Motor neuron (in vitro differentiated cells): Measurements from ENCODE around the gene PAK3. TPM values are rescaled to one million over a fixed set of nuclear protein-coding genes. Genes with fewer than 3 reads are reported as not detected.

Experiments used
- ATAC-seq, 8 experiments: fragments of 200-7000 bp; cut with Tn5 transposase; replicated peaks in 6 of 8; 2 replicates each; pipeline ENCODE4 v1.8.0; 2021; ENCODE audit warnings: mild to moderate bottlenecking in 8 of 8, moderate library complexity in 8 of 8
- H3K27ac ChIP-seq, 2 donors: fragments of 250-450 bp; sonication (Bioruptor Pico); 2 replicates each; pipeline ENCODE4 v1.9.0; 2021; ENCODE audit warnings: antibody characterized with exemption in 2 of 2, mild to moderate bottlenecking in 2 of 2, moderate library complexity in 1 of 2
- H3K4me1 ChIP-seq, 2 donors: fragments of 250-450 bp; sonication (Bioruptor Pico); replicated peaks in 1 of 2; 2 replicates each; pipeline ENCODE4 v1.6.1; 2021; ENCODE audit warnings: antibody characterized with exemption in 2 of 2, mild to moderate bottlenecking in 2 of 2, moderate library complexity in 1 of 2
- H3K4me3 ChIP-seq, 5 donors: fragments of 250-450 bp; sonication (Bioruptor Pico); 2 replicates each; pipeline ENCODE4 v1.9.0; 2021; ENCODE audit warnings: antibody characterized with exemption in 5 of 5, mild to moderate bottlenecking in 5 of 5, moderate library complexity in 4 of 5
- WGBS, 10 experiments: fragments of 450-650 bp; shearing (Covaris generic); methylation state at CpG; one replicate each; pipeline ENCODE4 v1.0.0; 2022; 5-methylcytosine and 5-hydroxymethylcytosine counted together
- in situ Hi-C, 9 experiments: fragments of 400-800 bp; cut with MboI; loops; one replicate each; pipeline ENCODE4 v1.15.0; 2021; ENCODE audit warnings: low sequenced_read_pairs in 9 of 9, low pct_unique_long_range_greater_than_20kb in 2 of 9; ENCODE audit not compliant: unreplicated experiment in 9 of 9
- total RNA-seq, 8 experiments: library from RNA; unstranded; fragments of 300-600 nt; gene quantifications; 2 replicates each; pipeline versions ENCODE4 v1.2.3 to v1.2.4, GENCODE V29; 2022

The PAK3 gene
- total RNA-seq: 10 to 100 TPM; 22.3 to 55.6 (median 26.9) TPM

- peak within 1 kb of the TSS; percentile 52 to 78 (median 64) for H3K4me3 ChIP-seq
- in situ Hi-C loops: loop anchor here in 1 of 9 experiments (25.0 kb wide), 1 partner anchor 234 kb away; no protein-coding TSS in a partner anchor
- peak; percentile 86 to 97 (median 94) for ATAC-seq
- WGBS, 10 experiments: 0 to 47% (median 0%) methylated on average over 1 to 9 of the region's 51 CpGs; no CpG with 5 or more reads in 7 of the 10 experiments
- H3K4me1 ChIP-seq: peaks cover 0 to 9% of the 10 kb centered on the region in 2 donors
- H3K27ac ChIP-seq: peak within 1 kb of the TSS; percentile 75 to 82
Measured at GRCh38 chrX:111095974-111096895, at the start of gene PAK3. PAK3 (plus strand) TSS chrX:111096191; CDS start chrX:111123104, 26,913 bp downstream.

GRCh38 chrX:111047575-111047974 lies 48.4 kb upstream of the PAK3 start:
- Histone ChIP-seq H3K27ac (no peak overlapping the region), H3K4me1 (no peaks in the 10 kb centered on the region), H3K4me3 (no peak overlapping the region)
- no peak for ATAC-seq
- in situ Hi-C loops: no loop called here
- 63 to 100% (median 71%) methylated on average over 2 to 4 of the region's 4 CpGs; no CpG with 5 or more reads in 6 of the 10 experiments for WGBS, 10 experiments

GRCh38 chrX:111052478-111052877 lies 43.5 kb upstream of the PAK3 start:
- ATAC-seq: no peak
- Histone ChIP-seq H3K27ac (no peak overlapping the region), H3K4me3 (no peak overlapping the region), H3K4me1 (no peaks in the 10 kb centered on the region)
- in situ Hi-C loops: no loop called here

GRCh38 chrX:111071542-111072277 lies 24.3 kb upstream of the PAK3 start:
- WGBS, 10 experiments: 25 to 56% methylated on average over 1 of the region's 1 CpG; no CpG with 5 or more reads in 8 of the 10 experiments
- in situ Hi-C loops: no loop called here
- Histone ChIP-seq H3K4me3 (no peak overlapping the region), H3K27ac (no peak overlapping the region), H3K4me1 (no peaks in the 10 kb centered on the region)
- ATAC-seq: no peak

GRCh38 chrX:111083081-111083480 lies 12.9 kb upstream of the PAK3 start:
- in situ Hi-C loops: loop anchor here in 1 of 9 experiments (25.0 kb wide), 1 partner anchor 221 kb away; no protein-coding TSS in a partner anchor
- 0 to 100% (median 50%) methylated on average over 1 of the region's 1 CpG; no CpG with 5 or more reads in 4 of the 10 experiments for WGBS, 10 experiments
- no peak overlapping the region for H3K27ac ChIP-seq
- ATAC-seq: no peak
- H3K4me3 ChIP-seq: no peak overlapping the region
- H3K4me1 ChIP-seq: peaks cover 15 to 19% of the 10 kb centered on the region in 2 donors

GRCh38 chrX:111086591-111087006 lies 9.4 kb upstream of the PAK3 start:
- in situ Hi-C loops: loop anchor here in 1 of 9 experiments (25.0 kb wide), 1 partner anchor 224 kb away; no protein-coding TSS in a partner anchor
- 17 to 41% (median 20%) methylated on average over 1 to 4 of the region's 6 CpGs; no CpG with 5 or more reads in 6 of the 10 experiments for WGBS, 10 experiments
- ATAC-seq: peak in 5 of 8 experiments; percentile 22 to 88 (median 31)
- Histone ChIP-seq H3K4me3 (no peak overlapping the region), H3K4me1 (peaks cover 27 to 37% of the 10 kb centered on the region in 2 donors), H3K27ac (peak overlapping the region in 1 of 2 donors; percentile 45)

- in situ Hi-C loops: loop anchor here in 1 of 9 experiments (25.0 kb wide), 1 partner anchor 226 kb away; no protein-coding TSS in a partner anchor
- peaks cover 27 to 37% of the 10 kb centered on the region in 2 donors for H3K4me1 ChIP-seq
- WGBS, 10 experiments: 0 to 92% (median 22%) methylated on average over 1 to 3 of the region's 3 CpGs; no CpG with 5 or more reads in 4 of the 10 experiments
- H3K4me3 ChIP-seq: no peak overlapping the region
- no peak overlapping the region for H3K27ac ChIP-seq
- ATAC-seq: no peak
Measured at GRCh38 chrX:111088628-111089027, 7.4 kb upstream of the PAK3 start.

- Histone ChIP-seq H3K4me1 (peaks cover 23 to 36% of the 10 kb centered on the region in 2 donors), H3K4me3 (no peak overlapping the region), H3K27ac (no peak overlapping the region)
- 15 to 100% (median 47%) methylated on average over 1 to 3 of the region's 4 CpGs; no CpG with 5 or more reads in 6 of the 10 experiments for WGBS, 10 experiments
- peak in 5 of 8 experiments; percentile 93 to 99 (median 98) for ATAC-seq
- in situ Hi-C loops: loop anchor here in 1 of 9 experiments (25.0 kb wide), 1 partner anchor 228 kb away; no protein-coding TSS in a partner anchor
Measured at GRCh38 chrX:111090458-111090857, 5.5 kb upstream of the PAK3 start.

GRCh38 chrX:111098874-111099273 lies 2.9 kb downstream of the PAK3 start:
- in situ Hi-C loops: loop anchor here in 1 of 9 experiments (25.0 kb wide), 1 partner anchor 237 kb away; no protein-coding TSS in a partner anchor
- H3K4me1 ChIP-seq: peaks cover 0 to 7% of the 10 kb centered on the region in 2 donors
- no peak overlapping the region for H3K4me3 ChIP-seq
- no peak overlapping the region for H3K27ac ChIP-seq
- 37% methylated on average over 8 of the region's 22 CpGs; no CpG with 5 or more reads in 9 of the 10 experiments for WGBS, 10 experiments
- peak in 1 of 8 experiments; percentile 8 for ATAC-seq

GRCh38 chrX:111100191-111100590 lies 4.2 kb downstream of the PAK3 start:
- in situ Hi-C loops: loop anchor here in 1 of 9 experiments (25.0 kb wide), 1 partner anchor 663 kb away; no protein-coding TSS in a partner anchor
- peak in 3 of 8 experiments; percentile 23 to 29 (median 27) for ATAC-seq
- 0 to 64% (median 57%) methylated on average over 1 to 2 of the region's 5 CpGs; no CpG with 5 or more reads in 6 of the 10 experiments for WGBS, 10 experiments
- Histone ChIP-seq H3K4me3 (no peak overlapping the region), H3K4me1 (peaks cover 0 to 6% of the 10 kb centered on the region in 2 donors), H3K27ac (no peak overlapping the region)

GRCh38 chrX:111101580-111101979 lies 5.6 kb downstream of the PAK3 start:
- Histone ChIP-seq H3K4me3 (no peak overlapping the region), H3K27ac (no peak overlapping the region), H3K4me1 (peaks cover 0 to 2% of the 10 kb centered on the region in 2 donors)
- in situ Hi-C loops: loop anchor here in 1 of 9 experiments (25.0 kb wide), 1 partner anchor 664 kb away; no protein-coding TSS in a partner anchor
- peak in 1 of 8 experiments; percentile 6 for ATAC-seq
- WGBS, 10 experiments: no CpG with 5 or more reads among the region's 2 CpGs

GRCh38 chrX:111102636-111103035 lies 6.6 kb downstream of the PAK3 start:
- no peak overlapping the region for H3K27ac ChIP-seq
- no peaks in the 10 kb centered on the region for H3K4me1 ChIP-seq
- H3K4me3 ChIP-seq: no peak overlapping the region
- peak in 1 of 8 experiments; percentile 7 for ATAC-seq
- WGBS, 10 experiments: 100% methylated on average over 1 of the region's 1 CpG; no CpG with 5 or more reads in 9 of the 10 experiments
- in situ Hi-C loops: loop anchor here in 1 of 9 experiments (25.0 kb wide), 1 partner anchor 665 kb away; no protein-coding TSS in a partner anchor
